K562 (cell line): ENCODE measurements around the gene SEPTIN1. TPM values are rescaled to one million over a fixed set of nuclear protein-coding genes. Genes with fewer than 3 reads are reported as not detected.

Source experiments
- ETS2 ChIP-seq: IDR thresholded peaks from 2 replicates; pipeline ENCODE4 v1.6.1; 2016; ENCODE audit warnings: borderline replicate concordance, missing genetic modification characterization, mild to moderate bottlenecking, moderate library complexity, missing compliant biosample characterization; ENCODE audit not compliant: poor library complexity, severe bottlenecking
- EWSR1 ChIP-seq: fragments of 450-650 bp; IDR thresholded peaks from 2 replicates; pipeline ENCODE4 v1.6.1; 2018; ENCODE audit warnings: borderline replicate concordance, mild to moderate bottlenecking, low read depth, moderate library complexity; ENCODE audit not compliant: partially characterized antibody
- GABPB2 ChIP-seq: fragments of 250-450 bp; sonication (Bioruptor Pico); conservative IDR thresholded peaks from 2 replicates; pipeline ENCODE4 v1.5.1; 2021; ENCODE audit warnings: mild to moderate bottlenecking
- GATAD2B ChIP-seq: fragments of 450-650 bp; IDR thresholded peaks from 2 replicates; pipeline ENCODE4 v1.6.1; 2017; ENCODE audit warnings: mild to moderate bottlenecking, borderline replicate concordance
- GTF2E2 ChIP-seq: fragments of 200-800 bp; sonication (Bioruptor generic); IDR thresholded peaks from 2 replicates; pipeline ENCODE4 v1.6.1; 2016; ENCODE audit warnings: missing genetic modification characterization, missing compliant biosample characterization
- HCFC1 ChIP-seq: IDR thresholded peaks from 2 replicates; pipeline ENCODE4 v1.6.1; 2012; ENCODE audit warnings: low read depth, low read length, improper control_type of control experiment
- HDGF ChIP-seq: fragments of 450-650 bp; IDR thresholded peaks from 2 replicates; pipeline ENCODE4 v1.6.1; 2016
- HMG20B ChIP-seq: fragments of 250-450 bp; sonication (Bioruptor Pico); IDR thresholded peaks from 2 replicates; pipeline ENCODE4 v1.5.0; 2021; ENCODE audit warnings: mild to moderate bottlenecking
- HNRNPUL1 ChIP-seq: fragments of 200-400 bp; formaldehyde crosslinking; IDR thresholded peaks from 2 replicates; pipeline ENCODE4 v1.6.1; 2017; ENCODE audit warnings: low read length
- MCM2 ChIP-seq: fragments of 450-650 bp; IDR thresholded peaks from 2 replicates; pipeline ENCODE4 v1.6.1; 2017; ENCODE audit warnings: low read depth, mild to moderate bottlenecking
- NR3C1 ChIP-seq: sonication (generic); formaldehyde crosslinking; IDR thresholded peaks from 2 replicates; pipeline ENCODE4 v1.8.1; 2022; ENCODE audit warnings: missing genetic modification reagents
- POLR2AphosphoS2 ChIP-seq: IDR thresholded peaks from 2 replicates; pipeline ENCODE4 v1.6.1; 2012; ENCODE audit warnings: low read length, improper control_type of control experiment
- SLC30A9 ChIP-seq: fragments of 250-450 bp; sonication (Bioruptor Pico); IDR thresholded peaks from 2 replicates; pipeline ENCODE4 v1.8.0; 2022; ENCODE audit warnings: mild to moderate bottlenecking, moderate library complexity
- SMARCE1 ChIP-seq: fragments of 450-650 bp; IDR thresholded peaks from 2 replicates; pipeline ENCODE4 v1.7.1; 2016; ENCODE audit warnings: mild to moderate bottlenecking
- SRSF3 ChIP-seq: fragments of 200-400 bp; formaldehyde crosslinking; IDR thresholded peaks from 2 replicates; pipeline ENCODE4 v1.6.1; 2016; ENCODE audit warnings: mild to moderate bottlenecking, low read length, moderate library complexity; ENCODE audit not compliant: insufficient read depth
- TCFL5 ChIP-seq: fragments of 250-450 bp; sonication (Bioruptor Pico); conservative IDR thresholded peaks from 2 replicates; pipeline ENCODE4 v1.6.1; 2021; ENCODE audit warnings: mild to moderate bottlenecking, moderate library complexity, matching md5 sums
- ZFX ChIP-seq: sonication (generic); formaldehyde crosslinking; IDR thresholded peaks from 2 replicates; pipeline ENCODE4 v1.8.0; 2022; ENCODE audit warnings: mild to moderate bottlenecking, missing genetic modification reagents, moderate library complexity
- ZNF140 ChIP-seq: fragments of 250-450 bp; sonication (Bioruptor Pico); IDR thresholded peaks from 2 replicates; pipeline ENCODE4 v1.8.0; 2021; ENCODE audit warnings: moderate library complexity, mild to moderate bottlenecking, inconsistent platforms
- ZNF232 ChIP-seq: sonication (generic); formaldehyde crosslinking; IDR thresholded peaks from 2 replicates; pipeline ENCODE4 v1.8.0; 2022; ENCODE audit warnings: mild to moderate bottlenecking, missing genetic modification reagents
- ZNF274 ChIP-seq: IDR thresholded peaks from 2 replicates; pipeline ENCODE4 v1.6.1; 2011; ENCODE audit warnings: low read depth, mild to moderate bottlenecking, low read length, moderate library complexity, borderline replicate concordance
- ZNF561 ChIP-seq: fragments of 450-650 bp; formaldehyde crosslinking; conservative IDR thresholded peaks from 2 replicates; pipeline ENCODE4 v1.4.0; 2020; ENCODE audit warnings: mild to moderate bottlenecking, moderate library complexity
- ZNF583 ChIP-seq: fragments of 250-450 bp; sonication (Bioruptor Pico); IDR thresholded peaks from 2 replicates; pipeline ENCODE4 v1.4.0; 2020
- ZNF76 ChIP-seq: fragments of 250-450 bp; sonication (Bioruptor Pico); IDR thresholded peaks from 2 replicates; pipeline ENCODE4 v1.4.0; 2020; ENCODE audit warnings: mild to moderate bottlenecking, moderate library complexity, borderline replicate concordance
- polyA plus RNA-seq, 8 experiments: library from polyadenylated mRNA; depleted of rRNA in 4 of 8; stranded (reverse) in 5 of 8; unstranded in 3 of 8; fragments of >200 nt; fragmentation: Nextera tagmentation in 2 of 8; fragmentation: Illumina TruSeq in 1 of 8; extraction: Ambion mirVana in 2 of 8; extraction: Trizol in 1 of 8; gene quantifications; 2 replicates each; pipeline versions ENCODE4 v1.2.1 to v1.2.3, GENCODE V29; 2011 to 2014; ENCODE audit warnings: inconsistent platforms in 1 of 8, missing spikeins in 1 of 8
- total RNA-seq, 7 experiments: library from RNA; depleted of rRNA in 6 of 7; stranded (reverse); fragments of >200 nt in 6 of 7; fragmentation: Illumina TruSeq in 2 of 7; extraction: Trizol in 2 of 7; gene quantifications; 2 replicates each; pipeline versions ENCODE4 v1.2.1 to v1.2.3, GENCODE V29; 2011 to 2021; ENCODE audit warnings: low replicate concordance in 1 of 7
- TF ChIP-seq, protein P1 (sequence below): sonication (generic); formaldehyde crosslinking; IDR thresholded peaks from 2 replicates; pipeline ENCODE4 v1.8.0; 2022; ENCODE audit warnings: mild to moderate bottlenecking, low read depth, missing genetic modification reagents
- TF ChIP-seq, protein P2 (sequence below): fragments of 250-450 bp; sonication (Bioruptor Pico); IDR thresholded peaks from 2 replicates; pipeline ENCODE4 v1.4.0; 2020
- TF ChIP-seq, protein P3 (sequence below): fragments of 250-450 bp; sonication (Bioruptor Pico); IDR thresholded peaks from 2 replicates; pipeline ENCODE4 v1.5.0; 2020; ENCODE audit warnings: mild to moderate bottlenecking
- TF ChIP-seq, protein P4 (sequence below): IDR thresholded peaks from 2 replicates; pipeline ENCODE4 v1.6.1; 2014; ENCODE audit warnings: antibody characterized with exemption

SEPTIN1 gene
- total and polyA plus RNA-seq, 9 of the 15 experiments (the other 6 are each of a cell fraction or from before 2014, with no cell fraction given): 0.23 to 5.6 (median 1.7) TPM; not detected in 1

DNA sequence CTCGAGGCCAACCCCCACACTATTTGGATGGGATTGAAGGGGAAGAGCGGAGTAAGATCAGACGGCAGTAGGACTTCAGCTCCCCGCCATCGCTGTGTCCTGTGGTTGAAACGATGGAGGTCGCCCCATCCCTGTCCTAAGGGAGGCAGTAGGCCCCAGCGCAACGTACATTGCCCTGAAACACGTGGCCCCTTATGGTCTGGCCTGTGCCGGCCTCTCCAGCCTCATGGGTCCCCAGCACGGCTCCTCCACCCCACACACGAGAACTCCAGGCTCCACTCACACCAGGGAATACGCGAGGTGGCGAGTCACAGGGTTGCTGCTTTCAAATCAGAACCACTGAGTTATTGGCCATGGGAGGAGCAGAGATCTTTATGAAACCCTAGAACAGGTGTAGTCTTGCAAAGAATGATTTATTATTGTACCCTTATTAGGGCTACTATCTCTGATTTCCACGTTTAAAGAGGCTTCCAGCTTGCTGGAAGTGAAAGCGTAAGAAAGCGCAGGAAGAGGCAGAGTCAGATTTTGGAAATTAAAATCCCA, 48.1 kb upstream of the SEPTIN1 start (continued):
- TF ChIP-seq, protein P1, sequence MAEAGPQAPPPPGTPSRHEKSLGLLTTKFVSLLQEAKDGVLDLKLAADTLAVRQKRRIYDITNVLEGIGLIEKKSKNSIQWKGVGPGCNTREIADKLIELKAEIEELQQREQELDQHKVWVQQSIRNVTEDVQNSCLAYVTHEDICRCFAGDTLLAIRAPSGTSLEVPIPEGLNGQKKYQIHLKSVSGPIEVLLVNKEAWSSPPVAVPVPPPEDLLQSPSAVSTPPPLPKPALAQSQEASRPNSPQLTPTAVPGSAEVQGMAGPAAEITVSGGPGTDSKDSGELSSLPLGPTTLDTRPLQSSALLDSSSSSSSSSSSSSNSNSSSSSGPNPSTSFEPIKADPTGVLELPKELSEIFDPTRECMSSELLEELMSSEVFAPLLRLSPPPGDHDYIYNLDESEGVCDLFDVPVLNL (CRISPR knock-in tag): 0 out of 2 replicates have a peak, but pooled peaks have one; percentile 69
- TF ChIP-seq HDGF (0 out of 2 replicates have a peak, but pooled peaks have one; percentile 52), TCFL5 (no peak), GATAD2B (no peak), POLR2AphosphoS2 (no peak), GABPB2 (CRISPR knock-in tag) (no peak), ZNF583 (CRISPR knock-in tag) (peak; percentile 25; the same call in 1 of the 2 replicates), ETS2 (tag) (no peak), EWSR1 (no peak), ZNF76 (CRISPR knock-in tag) (no peak), ZNF561 (no peak), ZNF232 (CRISPR knock-in tag) (no peak), GTF2E2 (no peak), NR3C1 (CRISPR knock-in tag) (no peak), SLC30A9 (CRISPR knock-in tag) (no peak), SRSF3 (no peak), HCFC1 (no peak; the same call in 1 of the 2 replicates), HMG20B (no peak), ZNF140 (no peak), HNRNPUL1 (no peak), ZNF274 (no peak), MCM2 (no peak), SMARCE1 (no peak), ZFX (CRISPR knock-in tag) (peak; percentile 92)
- TF ChIP-seq, protein P2, sequence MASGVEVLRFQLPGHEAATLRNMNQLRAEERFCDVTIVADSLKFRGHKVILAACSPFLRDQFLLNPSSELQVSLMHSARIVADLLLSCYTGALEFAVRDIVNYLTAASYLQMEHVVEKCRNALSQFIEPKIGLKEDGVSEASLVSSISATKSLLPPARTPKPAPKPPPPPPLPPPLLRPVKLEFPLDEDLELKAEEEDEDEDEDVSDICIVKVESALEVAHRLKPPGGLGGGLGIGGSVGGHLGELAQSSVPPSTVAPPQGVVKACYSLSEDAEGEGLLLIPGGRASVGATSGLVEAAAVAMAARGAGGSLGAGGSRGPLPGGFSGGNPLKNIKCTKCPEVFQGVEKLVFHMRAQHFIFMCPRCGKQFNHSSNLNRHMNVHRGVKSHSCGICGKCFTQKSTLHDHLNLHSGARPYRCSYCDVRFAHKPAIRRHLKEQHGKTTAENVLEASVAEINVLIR (CRISPR knock-in tag): no peak
- TF ChIP-seq, protein P3, sequence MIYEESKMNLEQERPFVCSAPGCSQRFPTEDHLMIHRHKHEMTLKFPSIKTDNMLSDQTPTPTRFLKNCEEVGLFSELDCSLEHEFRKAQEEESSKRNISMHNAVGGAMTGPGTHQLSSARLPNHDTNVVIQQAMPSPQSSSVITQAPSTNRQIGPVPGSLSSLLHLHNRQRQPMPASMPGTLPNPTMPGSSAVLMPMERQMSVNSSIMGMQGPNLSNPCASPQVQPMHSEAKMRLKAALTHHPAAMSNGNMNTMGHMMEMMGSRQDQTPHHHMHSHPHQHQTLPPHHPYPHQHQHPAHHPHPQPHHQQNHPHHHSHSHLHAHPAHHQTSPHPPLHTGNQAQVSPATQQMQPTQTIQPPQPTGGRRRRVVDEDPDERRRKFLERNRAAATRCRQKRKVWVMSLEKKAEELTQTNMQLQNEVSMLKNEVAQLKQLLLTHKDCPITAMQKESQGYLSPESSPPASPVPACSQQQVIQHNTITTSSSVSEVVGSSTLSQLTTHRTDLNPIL (CRISPR knock-in tag): no peak
- TF ChIP-seq, protein P4, sequence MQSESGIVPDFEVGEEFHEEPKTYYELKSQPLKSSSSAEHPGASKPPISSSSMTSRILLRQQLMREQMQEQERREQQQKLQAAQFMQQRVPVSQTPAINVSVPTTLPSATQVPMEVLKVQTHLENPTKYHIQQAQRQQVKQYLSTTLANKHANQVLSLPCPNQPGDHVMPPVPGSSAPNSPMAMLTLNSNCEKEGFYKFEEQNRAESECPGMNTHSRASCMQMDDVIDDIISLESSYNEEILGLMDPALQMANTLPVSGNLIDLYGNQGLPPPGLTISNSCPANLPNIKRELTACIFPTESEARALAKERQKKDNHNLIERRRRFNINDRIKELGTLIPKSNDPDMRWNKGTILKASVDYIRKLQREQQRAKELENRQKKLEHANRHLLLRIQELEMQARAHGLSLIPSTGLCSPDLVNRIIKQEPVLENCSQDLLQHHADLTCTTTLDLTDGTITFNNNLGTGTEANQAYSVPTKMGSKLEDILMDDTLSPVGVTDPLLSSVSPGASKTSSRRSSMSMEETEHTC: no peak
